Prostate gland (tissue), 2 donors: ENCODE data around the gene IRF2. TPM values are rescaled to one million over a fixed set of nuclear protein-coding genes. Genes with fewer than 3 reads are reported as not detected.

Source experiments
- DNase-seq: peaks from one replicate; pipeline ENCODE4 v3.0.0-alpha.2; 2019; ENCODE audit warnings: low spot score
- H3K27ac ChIP-seq, 2 donors: fragments of 200-600 bp; sonication (generic); 2 replicates each; pipeline ENCODE4 v1.5.1; 2017 to 2019
- H3K27me3 ChIP-seq: fragments of 200-600 bp; sonication (generic); replicated peaks from 2 replicates; pipeline ENCODE4 v1.5.1; 2019; ENCODE audit not compliant: insufficient read depth
- H3K36me3 ChIP-seq, 2 donors: fragments of 200-600 bp; sonication (generic); 1 replicate in 1 of 2; 2 replicates in 1 of 2; pipeline versions ENCODE4 v1.5.1 to v1.8.1; 2017 to 2019
- H3K4me1 ChIP-seq: fragments of 200-600 bp; sonication (generic); replicated peaks from 2 replicates; pipeline ENCODE4 v1.5.1; 2019
- H3K4me3 ChIP-seq, 2 donors: fragments of 200-600 bp; sonication (generic); 2 replicates each; pipeline ENCODE4 v1.5.1; 2017 to 2019
- H3K9me3 ChIP-seq: fragments of 200-600 bp; sonication (generic); 2 replicates; pipeline ENCODE4 v1.5.1; 2017
- POLR2A ChIP-seq: fragments of 450-650 bp; IDR thresholded peaks from one replicate; pipeline ENCODE4 v1.6.1; 2016; ENCODE audit warnings: antibody characterized with exemption, mild to moderate bottlenecking
- POLR2AphosphoS5 ChIP-seq: sonication (generic); formaldehyde crosslinking; IDR thresholded peaks from one replicate; pipeline ENCODE4 v1.6.1; 2017; ENCODE audit warnings: antibody characterized with exemption
- WGBS: methylation state at CpG from one replicate; pipeline ENCODE4 v1.1.5; 2018; 5-methylcytosine and 5-hydroxymethylcytosine counted together
- intact Hi-C: fragments of 100-400 bp; cut with DNase I; formaldehyde crosslinking; loops from one replicate; pipeline ENCODE4 v1.14.2; 2022
- total RNA-seq, 2 donors: library from RNA; depleted of rRNA; stranded (reverse); fragments of >200 nt; gene quantifications; one replicate each; pipeline ENCODE4 v1.1.0, GENCODE V29; 2016
- TF ChIP-seq, protein P1 (sequence below), 4 experiments: fragments of 200-600 bp in 2 of 4; fragments of 450-650 bp in 2 of 4; sonication (generic) in 2 of 4; IDR thresholded peaks; 1 replicate in 3 of 4; 2 replicates in 1 of 4; pipeline ENCODE4 v1.5.1; 2016 to 2019; ENCODE audit warnings: antibody characterized with exemption in 4 of 4, mild to moderate bottlenecking in 2 of 4, moderate library complexity in 2 of 4

IRF2 gene
- total RNA-seq, 2 donors from 2014 or later, result 40.7 to 49.9 TPM

DNA sequence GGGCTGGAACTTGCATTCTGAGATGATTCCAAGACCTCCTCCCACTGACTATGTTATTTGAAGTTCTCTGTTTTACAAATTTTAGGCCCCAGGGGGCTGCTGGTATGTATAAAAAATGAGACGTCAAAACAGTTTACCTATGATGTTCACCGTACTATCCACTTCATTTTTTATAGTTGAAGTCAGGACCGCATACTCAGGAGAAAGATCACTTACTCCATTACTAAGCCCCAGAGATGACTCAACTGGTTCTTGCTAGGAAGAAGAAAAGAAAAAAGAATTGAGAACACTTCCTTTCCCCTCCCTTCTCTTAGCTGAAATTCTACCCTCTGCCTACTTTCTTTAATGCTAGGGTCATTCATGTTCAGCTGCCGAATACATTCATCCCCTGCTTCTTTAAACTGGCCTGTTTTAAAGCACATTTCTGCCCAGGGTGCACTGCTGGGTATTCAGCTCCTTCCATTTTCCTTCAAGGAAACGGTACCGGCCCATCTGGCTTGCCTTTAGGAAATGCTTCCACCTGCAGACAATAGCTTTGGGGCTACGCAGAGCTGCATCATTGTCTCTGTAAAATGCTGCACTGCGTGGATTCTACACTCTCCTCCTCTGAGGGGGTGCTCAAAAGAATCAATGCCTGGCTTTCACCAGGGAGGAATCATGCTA, 66.2 kb downstream of the IRF2 start:
- Histone ChIP-seq H3K36me3 (no peaks in the 10 kb centered on the region), H3K9me3 (no peaks in the 10 kb centered on the region), H3K27me3 (no peaks in the 10 kb centered on the region), H3K4me1 (peaks cover 17% of the 10 kb centered on the region), H3K4me3 (no peak overlapping the region), H3K27ac (peak overlapping the region; percentile 88 to 91)
- TF ChIP-seq POLR2A, result no peak
- TF ChIP-seq, protein P1, sequence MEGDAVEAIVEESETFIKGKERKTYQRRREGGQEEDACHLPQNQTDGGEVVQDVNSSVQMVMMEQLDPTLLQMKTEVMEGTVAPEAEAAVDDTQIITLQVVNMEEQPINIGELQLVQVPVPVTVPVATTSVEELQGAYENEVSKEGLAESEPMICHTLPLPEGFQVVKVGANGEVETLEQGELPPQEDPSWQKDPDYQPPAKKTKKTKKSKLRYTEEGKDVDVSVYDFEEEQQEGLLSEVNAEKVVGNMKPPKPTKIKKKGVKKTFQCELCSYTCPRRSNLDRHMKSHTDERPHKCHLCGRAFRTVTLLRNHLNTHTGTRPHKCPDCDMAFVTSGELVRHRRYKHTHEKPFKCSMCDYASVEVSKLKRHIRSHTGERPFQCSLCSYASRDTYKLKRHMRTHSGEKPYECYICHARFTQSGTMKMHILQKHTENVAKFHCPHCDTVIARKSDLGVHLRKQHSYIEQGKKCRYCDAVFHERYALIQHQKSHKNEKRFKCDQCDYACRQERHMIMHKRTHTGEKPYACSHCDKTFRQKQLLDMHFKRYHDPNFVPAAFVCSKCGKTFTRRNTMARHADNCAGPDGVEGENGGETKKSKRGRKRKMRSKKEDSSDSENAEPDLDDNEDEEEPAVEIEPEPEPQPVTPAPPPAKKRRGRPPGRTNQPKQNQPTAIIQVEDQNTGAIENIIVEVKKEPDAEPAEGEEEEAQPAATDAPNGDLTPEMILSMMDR (IDR thresholded peaks at IDR 0.05), result no peak
- TF ChIP-seq POLR2AphosphoS5, result no peak
- no peak for DNase-seq
- intact Hi-C loops, result no loop called here
- 59% methylated on average over 8 of the region's 8 CpGs for WGBS

DNA sequence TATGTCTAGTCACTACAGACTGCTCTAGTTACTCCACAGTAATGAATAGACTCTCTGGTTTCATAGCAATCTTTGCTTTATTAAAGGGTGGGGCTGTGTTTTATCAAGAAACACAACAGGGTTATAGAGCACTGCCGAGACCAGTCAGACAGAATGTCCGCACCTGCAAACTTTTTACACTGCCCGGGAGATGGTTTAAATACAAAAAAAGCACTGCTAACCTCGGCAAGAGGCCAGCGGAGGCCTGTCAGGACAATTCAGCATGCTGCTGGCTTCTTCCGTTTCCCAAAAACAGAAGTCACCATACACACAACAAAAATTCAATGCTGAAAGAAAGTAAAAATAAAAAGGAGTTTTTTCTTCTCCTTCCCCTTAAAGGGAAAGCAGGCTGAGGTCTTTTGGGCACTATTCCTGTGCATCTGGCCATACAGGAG, 67.4 kb downstream of the IRF2 start:
- Histone ChIP-seq H3K9me3 (no peaks in the 10 kb centered on the region), H3K4me1 (peaks cover 17% of the 10 kb centered on the region), H3K36me3 (no peaks in the 10 kb centered on the region), H3K27me3 (no peaks in the 10 kb centered on the region), H3K27ac (peak overlapping the region; percentile 88 to 91), H3K4me3 (no peak overlapping the region)
- 23% methylated on average over 6 of the region's 6 CpGs for whole genome bisulfite sequencing
- intact Hi-C loops, result no loop called here
- peak; percentile 85 for DNase-seq
- no peak for TF ChIP-seq POLR2A
- peak; percentile 86 for TF ChIP-seq POLR2AphosphoS5

DNA sequence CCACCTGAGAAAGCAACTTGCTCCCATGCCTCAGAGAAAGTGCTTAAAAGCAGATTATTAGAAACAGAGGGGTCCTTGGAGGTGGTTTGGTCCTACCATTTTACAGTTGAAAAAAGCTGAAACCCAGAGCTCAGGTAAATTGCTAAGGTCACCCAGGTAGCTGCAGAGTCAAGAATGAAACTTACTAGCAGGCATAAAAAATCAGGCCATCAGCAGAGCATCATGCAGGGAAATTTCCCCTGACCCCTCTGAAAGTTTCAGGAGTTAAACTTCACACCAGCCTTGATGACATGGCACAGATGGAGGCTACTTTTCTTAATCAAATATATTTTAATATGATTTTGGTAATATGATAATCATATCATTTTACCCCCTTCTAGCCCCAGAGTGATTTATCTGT, 70.3 kb downstream of the IRF2 start:
- H3K4me1 ChIP-seq, result peaks cover 20% of the 10 kb centered on the region
- TF ChIP-seq POLR2A (no peak), POLR2AphosphoS5 (no peak)
- TF ChIP-seq, protein P1 (IDR thresholded peaks at IDR 0.05), result no peak
- no peak overlapping the region for H3K4me3 ChIP-seq
- H3K27me3 ChIP-seq, result no peaks in the 10 kb centered on the region
- intact Hi-C loops, result loop anchor here (5.0 kb wide), 1 partner anchor 68 kb away; the partner anchor contains the start of gene IRF2
- H3K36me3 ChIP-seq, result no peaks in the 10 kb centered on the region
- DNase-seq, result no peak
- H3K9me3 ChIP-seq, result no peaks in the 10 kb centered on the region
- peak overlapping the region; percentile 60 to 88 for H3K27ac ChIP-seq

DNA sequence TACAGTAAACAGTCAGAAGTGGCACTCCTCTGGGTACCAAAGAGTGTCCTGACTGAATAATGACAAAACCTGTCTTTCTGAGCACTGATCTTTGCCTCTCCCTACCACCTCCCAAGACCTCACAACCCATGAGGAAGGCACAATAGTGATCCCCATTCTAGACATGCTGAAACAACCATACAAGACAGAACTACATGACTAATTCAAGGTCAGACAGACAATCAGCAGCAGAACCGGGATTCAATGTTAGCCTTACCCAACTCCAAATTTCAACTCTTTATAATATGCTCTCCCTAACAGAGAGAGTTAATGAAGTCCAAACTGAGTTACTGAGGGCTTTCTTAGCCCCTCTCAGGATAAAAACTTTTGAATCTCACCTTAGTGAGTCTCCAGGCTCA, 71.0 kb downstream of the IRF2 start:
- peak overlapping the region; percentile 60 to 88 for H3K27ac ChIP-seq
- no peaks in the 10 kb centered on the region for H3K27me3 ChIP-seq
- TF ChIP-seq, protein P1 (IDR thresholded peaks at IDR 0.05), result no peak
- TF ChIP-seq POLR2AphosphoS5 (no peak), POLR2A (no peak)
- no peaks in the 10 kb centered on the region for H3K36me3 ChIP-seq
- H3K9me3 ChIP-seq, result no peaks in the 10 kb centered on the region
- 48% methylated on average over 1 of the region's 1 CpG for WGBS
- no peak for DNase-seq
- no peak overlapping the region for H3K4me3 ChIP-seq
- intact Hi-C loops, result loop anchor here (5.0 kb wide), 1 partner anchor 69 kb away; the partner anchor contains the start of gene IRF2
- peaks cover 20% of the 10 kb centered on the region for H3K4me1 ChIP-seq

DNA sequence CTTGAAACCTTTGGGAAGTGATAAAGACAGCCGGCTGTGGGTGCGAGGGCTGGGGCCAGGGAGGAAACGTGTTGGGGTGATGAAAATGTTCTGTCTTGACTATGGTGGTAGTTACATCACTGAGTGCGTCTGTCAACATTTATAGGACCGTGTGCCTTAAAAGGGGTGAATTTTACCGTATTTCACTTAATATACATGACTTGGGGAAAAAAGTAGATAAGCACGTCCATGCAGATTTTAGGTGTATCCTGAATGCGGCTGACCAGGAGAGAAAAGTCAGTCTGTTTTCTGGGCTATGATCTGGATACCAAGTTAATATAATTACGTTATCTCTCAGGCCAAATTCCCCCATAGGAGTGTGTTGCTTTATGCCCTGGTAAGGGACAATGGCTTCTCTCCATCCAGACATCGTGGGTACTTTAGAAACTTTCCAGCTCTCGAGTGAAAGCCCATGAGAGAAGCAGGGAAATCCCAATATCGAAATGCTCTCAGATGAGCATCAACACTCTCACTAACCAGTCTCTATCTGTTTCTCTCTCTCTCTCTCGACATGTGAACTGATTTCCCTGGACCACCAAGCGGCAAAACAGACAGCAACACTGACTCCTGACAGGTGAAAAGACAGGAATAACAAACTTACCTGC, 71.5 kb downstream of the IRF2 start:
- intact Hi-C loops, result loop anchor here (5.0 kb wide), 1 partner anchor 69 kb away; the partner anchor contains the start of gene IRF2
- Histone ChIP-seq H3K4me1 (peaks cover 20% of the 10 kb centered on the region), H3K27me3 (no peaks in the 10 kb centered on the region), H3K9me3 (no peaks in the 10 kb centered on the region), H3K27ac (peak overlapping the region; percentile 60 to 88), H3K4me3 (no peak overlapping the region), H3K36me3 (no peaks in the 10 kb centered on the region)
- DNase-seq, result no peak
- no peak for TF ChIP-seq POLR2A
- no peak for TF ChIP-seq POLR2AphosphoS5
- TF ChIP-seq, protein P1 (IDR thresholded peaks at IDR 0.05), result no peak
- 82% methylated on average over 14 of the region's 14 CpGs for WGBS
